NCI-H146 (cell line): ENCODE data around the gene ISLR.

Experiments
- DNase-seq: peaks from one replicate; lab custom pipeline; 2025; lab: John Stamatoyannopoulos, UW

The ISLR gene

GRCh38 chr15:74172701-74173379 is 670 bp upstream of the ISLR start:
- DNase-seq, result no peak

DNA sequence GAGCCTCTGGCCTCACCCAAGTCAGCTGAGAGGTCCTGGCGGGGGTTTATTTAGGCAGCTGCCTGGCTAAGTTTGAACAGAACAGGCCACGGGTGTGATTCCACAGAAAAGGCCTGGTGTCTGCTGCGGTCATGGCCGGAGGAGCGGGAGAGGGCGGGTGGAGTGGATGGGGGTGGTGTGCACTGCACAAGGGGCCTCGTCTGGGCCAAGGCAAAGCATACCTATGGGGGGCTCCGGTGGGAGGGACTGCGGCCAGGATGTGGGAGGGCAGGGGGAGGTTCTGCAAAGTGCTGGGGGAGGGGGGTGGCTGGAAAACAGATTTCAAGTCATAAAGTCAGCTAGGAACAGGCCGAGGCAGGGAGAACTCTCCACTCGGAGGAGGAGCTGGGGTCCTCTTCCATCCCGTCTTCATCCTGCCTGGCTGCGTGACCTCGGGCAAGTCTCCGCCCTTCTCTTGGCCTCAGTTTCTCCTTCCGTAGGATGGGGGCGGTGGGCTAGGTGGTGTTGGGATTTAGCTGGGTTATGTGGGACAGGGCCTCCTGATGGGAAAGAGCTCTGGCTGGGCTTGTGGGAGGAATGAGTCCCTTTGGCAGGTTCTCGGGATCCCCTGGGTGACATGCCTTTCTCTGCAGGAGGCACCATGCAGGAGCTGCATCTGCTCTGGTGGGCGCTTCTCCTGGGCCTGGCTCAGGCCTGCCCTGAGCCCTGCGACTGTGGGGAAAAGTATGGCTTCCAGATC is 878 bp downstream of the ISLR start:
- DNase-seq, result no peak

DNA sequence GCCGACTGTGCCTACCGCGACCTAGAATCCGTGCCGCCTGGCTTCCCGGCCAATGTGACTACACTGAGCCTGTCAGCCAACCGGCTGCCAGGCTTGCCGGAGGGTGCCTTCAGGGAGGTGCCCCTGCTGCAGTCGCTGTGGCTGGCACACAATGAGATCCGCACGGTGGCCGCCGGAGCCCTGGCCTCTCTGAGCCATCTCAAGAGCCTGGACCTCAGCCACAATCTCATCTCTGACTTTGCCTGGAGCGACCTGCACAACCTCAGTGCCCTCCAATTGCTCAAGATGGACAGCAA is 1.4 kb downstream of the ISLR start:
- no peak for DNase-seq

DNA sequence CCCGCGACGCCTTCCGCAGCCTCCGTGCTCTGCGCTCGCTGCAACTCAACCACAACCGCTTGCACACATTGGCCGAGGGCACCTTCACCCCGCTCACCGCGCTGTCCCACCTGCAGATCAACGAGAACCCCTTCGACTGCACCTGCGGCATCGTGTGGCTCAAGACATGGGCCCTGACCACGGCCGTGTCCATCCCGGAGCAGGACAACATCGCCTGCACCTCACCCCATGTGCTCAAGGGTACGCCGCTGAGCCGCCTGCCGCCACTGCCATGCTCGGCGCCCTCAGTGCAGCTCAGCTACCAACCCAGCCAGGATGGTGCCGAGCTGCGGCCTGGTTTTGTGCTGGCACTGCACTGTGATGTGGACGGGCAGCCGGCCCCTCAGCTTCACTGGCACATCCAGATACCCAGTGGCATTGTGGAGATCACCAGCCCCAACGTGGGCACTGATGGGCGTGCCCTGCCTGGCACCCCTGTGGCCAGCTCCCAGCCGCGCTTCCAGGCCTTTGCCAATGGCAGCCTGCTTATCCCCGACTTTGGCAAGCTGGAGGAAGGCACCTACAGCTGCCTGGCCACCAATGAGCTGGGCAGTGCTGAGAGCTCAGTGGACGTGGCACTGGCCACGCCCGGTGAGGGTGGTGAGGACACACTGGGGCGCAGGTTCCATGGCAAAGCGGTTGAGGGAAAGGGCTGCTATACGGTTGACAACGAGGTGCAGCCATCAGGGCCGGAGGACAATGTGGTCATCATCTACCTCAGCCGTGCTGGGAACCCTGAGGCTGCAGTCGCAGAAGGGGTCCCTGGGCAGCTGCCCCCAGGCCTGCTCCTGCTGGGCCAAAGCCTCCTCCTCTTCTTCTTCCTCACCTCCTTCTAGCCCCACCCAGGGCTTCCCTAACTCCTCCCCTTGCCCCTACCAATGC is 2.0 kb downstream of the ISLR start:
- DNase-seq, result no peak

GRCh38 chr15:74176262-74177214 is 3.0 kb downstream of the ISLR start:
- no peak for DNase-seq

DNA sequence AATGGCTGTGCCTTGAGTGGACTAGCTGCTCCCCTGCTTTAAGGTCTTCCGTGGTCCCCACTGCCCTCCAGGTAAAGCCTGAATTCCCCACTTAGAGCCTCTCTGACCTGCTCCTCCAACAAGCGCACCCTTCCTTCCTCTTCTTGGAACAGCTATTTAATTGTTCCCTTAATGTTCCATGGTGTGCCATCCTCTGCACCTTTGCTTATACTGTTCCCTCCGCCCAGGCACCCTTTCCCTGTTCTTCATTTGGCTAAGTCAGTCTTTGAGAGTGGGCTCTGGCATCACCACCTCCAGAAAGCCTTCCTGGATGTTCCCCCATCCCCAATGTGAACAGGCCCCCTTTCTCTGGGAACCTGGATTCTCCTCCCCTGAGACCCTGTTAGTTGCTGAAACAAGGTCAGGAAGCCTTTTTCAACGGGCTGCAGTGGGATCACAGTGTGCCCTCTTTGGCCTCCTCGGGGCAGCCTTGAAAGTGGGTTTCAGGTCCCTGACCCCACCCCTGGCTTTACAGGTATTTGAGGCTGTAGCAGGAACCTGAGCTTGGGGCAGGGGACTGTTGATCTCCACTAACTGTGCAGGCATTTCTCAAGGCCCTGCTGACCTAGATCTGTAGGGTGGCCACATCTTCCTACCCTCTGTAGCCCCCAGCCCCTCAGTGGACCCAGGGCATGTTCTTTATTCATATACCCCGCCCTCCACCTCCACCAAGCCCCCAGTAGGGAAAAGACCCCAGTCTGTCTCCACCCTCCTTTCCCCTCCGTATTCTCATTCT is 5.0 kb downstream of the ISLR start:
- no peak for DNase-seq

DNA sequence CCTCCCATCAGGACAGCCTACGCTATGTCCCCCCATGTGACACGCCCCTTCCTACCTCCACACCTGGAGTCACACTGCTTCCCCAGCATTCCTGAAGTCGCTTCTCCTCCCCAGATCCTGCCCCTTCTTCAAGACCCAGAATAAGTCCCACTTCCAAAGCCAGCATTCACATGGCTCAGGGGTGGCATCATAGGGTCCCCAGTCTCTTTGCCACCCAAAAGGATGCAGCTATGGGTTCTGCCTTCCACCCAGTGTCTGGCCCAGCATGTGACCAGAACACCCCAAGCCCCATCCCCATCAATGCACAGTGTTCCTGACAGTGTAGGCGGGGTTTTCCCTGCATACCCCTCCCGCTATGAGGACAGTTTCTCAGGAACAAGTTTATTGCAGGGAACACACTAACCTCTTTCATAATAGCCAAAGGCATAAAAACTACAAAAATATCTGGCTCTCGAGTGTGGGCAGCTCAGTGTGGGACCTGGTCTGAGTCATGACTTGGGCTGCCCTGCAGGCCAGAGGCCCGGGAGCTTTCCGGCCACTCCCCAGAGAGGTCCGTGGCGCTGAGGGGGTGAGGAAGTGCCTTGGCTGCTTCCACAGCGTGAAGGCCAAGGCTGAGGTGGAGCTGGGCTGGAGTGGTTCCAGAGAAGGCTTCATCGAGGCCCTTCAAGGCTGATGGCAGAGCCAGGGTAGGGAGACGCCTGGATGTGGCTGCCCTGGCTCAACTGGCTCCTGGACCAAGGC is 5.8 kb downstream of the ISLR start:
- no peak for DNase-seq

GRCh38 chr15:74179983-74180880 is 6.7 kb downstream of the ISLR start:
- no peak for DNase-seq

- DNase-seq, result no peak
Measured at GRCh38 chr15:74180881-74181602, 7.5 kb downstream of the ISLR start.

DNA sequence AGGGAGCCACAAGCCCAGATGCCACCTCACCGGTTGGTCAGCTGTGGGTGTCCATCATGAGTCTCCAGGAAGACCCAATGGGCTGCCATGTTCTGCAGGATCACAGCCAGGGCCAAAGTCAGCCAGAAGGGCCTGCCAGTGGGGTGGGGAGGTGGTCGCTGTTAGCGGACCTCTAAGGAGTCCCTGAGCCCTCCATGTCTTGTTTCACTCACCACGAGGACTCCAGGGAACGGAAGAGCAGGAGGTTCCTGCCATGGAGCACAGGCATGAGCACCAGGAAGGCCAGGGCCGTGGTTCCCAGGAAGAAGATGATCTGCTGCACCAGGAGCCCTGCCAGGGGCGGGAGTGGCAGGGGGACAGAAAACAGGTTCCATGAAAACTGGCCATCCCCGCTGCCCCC is 8.6 kb downstream of the ISLR start:
- DNase-seq, result no peak

GRCh38 chr15:74184582-74185091 is 11.1 kb downstream of the ISLR start:
- no peak for DNase-seq

GRCh38 chr15:74185710-74186348 is 12.3 kb downstream of the ISLR start:
- no peak for DNase-seq

DNA sequence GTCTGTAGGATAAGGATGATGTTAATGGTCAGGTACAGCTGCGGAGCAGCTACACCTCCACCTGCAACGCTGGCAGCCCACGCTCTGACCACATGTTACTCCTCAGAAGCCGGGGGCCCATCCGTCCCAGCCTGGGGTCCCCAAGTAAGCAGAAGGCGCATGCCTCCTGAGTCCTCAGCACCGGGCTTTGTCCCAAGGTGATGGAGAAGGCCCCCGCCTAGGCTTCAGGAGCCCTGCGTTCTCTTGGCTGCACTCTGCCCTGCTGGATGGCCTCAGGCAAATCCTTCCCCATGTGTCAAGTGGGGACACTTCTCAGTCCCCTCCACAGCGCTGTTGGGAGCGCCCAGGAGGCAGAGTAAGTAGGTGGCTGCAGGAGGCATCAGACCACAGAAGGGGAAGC is 14.7 kb downstream of the ISLR start:
- DNase-seq, result no peak

DNA sequence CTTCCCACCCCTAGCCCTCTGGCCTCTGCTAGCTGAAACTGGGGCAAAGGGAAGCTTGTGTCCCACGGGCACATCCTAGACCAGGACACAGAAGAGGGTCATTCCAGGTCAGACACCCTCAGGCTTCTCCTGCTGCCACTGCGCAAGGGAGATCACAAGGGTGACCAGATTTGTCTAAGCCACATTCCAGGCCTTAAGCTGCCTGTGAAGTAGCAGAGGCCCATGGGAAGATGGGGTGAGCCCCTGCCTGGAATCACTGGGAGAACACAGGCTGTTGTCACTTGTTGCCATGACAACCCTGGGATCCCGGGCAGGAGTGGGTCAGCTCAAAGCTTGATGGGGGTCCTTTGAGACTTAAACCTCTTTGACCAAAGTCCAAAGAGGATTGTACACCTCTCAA is 18.3 kb downstream of the ISLR start:
- no peak for DNase-seq

DNA sequence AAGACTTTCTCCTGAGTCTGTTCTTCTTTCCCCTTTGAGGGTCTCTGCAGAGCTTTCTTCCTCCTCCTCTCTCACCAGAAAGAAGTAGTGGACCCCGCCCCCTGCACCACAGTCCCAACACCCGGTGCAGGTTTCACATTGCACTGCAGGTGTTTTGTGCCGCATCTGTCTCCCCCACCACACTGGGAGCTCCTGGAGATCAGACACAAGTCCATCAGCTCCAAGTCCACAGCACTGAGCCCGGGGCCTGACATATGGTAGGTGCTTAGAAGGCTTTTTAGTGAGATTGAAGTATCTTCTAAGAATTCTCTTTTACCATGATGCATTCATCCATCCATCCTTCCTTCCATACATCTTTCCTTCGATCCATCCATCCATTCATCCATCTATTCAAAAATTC is 19.2 kb downstream of the ISLR start:
- no peak for DNase-seq

DNA sequence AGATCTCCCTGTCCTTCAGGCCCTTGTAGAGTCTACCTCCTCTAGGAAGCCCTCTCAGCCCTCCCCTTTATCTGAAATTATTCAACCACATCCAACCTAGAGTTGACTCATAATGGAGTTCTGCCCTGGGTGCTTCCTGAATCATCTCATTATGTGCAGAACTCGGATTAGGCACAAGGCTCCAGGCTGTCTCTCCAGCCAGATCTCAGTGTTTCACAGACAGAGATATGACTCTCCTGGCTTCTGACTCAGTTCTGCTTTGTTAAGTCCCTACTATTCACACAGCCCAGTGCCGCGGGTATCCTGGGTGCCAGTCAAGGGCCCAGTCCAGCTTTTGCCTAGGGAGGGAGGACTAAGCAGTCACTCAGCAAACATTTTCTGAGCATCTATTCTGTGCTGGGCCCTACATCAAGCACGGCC is 19.8 kb downstream of the ISLR start:
- no peak for DNase-seq

- no peak for DNase-seq
Measured at GRCh38 chr15:74193905-74194304, 20.4 kb downstream of the ISLR start.
